Lung (tissue), 12 donors: Measurements from ENCODE around the gene TSHR. TPM values are rescaled to one million over a fixed set of nuclear protein-coding genes. Genes with fewer than 3 reads are reported as not detected.
"Not testable (repeated sequence)": the region's sequence is repeated elsewhere in the genome, so short reads cannot be mapped to it uniquely, and the experiment has no call there.

Source experiments
- ATAC-seq: fragments of 200-7000 bp; cut with Tn5 transposase; one replicate; pipeline ENCODE4 v1.9.1; 2020; ENCODE audit warnings: moderate number of reproducible peaks; ENCODE audit not compliant: insufficient read depth, low FRiP score
- DNase-seq, 3 donors: peaks; one replicate each; pipeline ENCODE4 v3.0.0-alpha.2; 2013 to 2017
- H3K27ac ChIP-seq, 2 donors: one replicate each; pipeline ENCODE4 v1.5.1; 2013; ENCODE audit warnings: mild to moderate bottlenecking in 2 of 2, moderate library complexity in 2 of 2, control low read depth in 1 of 2, inconsistent platforms in 1 of 2, low read depth in 1 of 2, low read length in 1 of 2
- H3K27me3 ChIP-seq, 3 donors: one replicate each; pipeline ENCODE4 v1.5.1; 2013; ENCODE audit warnings: low read length in 2 of 3; ENCODE audit not compliant: control insufficient read depth in 3 of 3, insufficient read depth in 3 of 3
- H3K36me3 ChIP-seq, 4 donors: one replicate each; pipeline ENCODE4 v1.5.1; 2013; ENCODE audit warnings: low read length in 4 of 4, mild to moderate bottlenecking in 1 of 4, moderate library complexity in 1 of 4; ENCODE audit not compliant: control insufficient read depth in 4 of 4, insufficient read depth in 4 of 4
- H3K4me1 ChIP-seq, 5 donors: one replicate each; pipeline ENCODE4 v1.5.1; 2013; ENCODE audit warnings: low read length in 5 of 5, mild to moderate bottlenecking in 2 of 5, moderate library complexity in 1 of 5; ENCODE audit not compliant: control insufficient read depth in 5 of 5, insufficient read depth in 5 of 5
- H3K4me3 ChIP-seq: one replicate; pipeline ENCODE4 v1.5.1; 2013; ENCODE audit warnings: mild to moderate bottlenecking, control low read depth, moderate library complexity
- H3K9ac ChIP-seq, 2 donors: one replicate each; pipeline ENCODE4 v1.5.1; 2013; ENCODE audit warnings: low read length in 2 of 2, control low read depth in 1 of 2; ENCODE audit not compliant: insufficient read depth in 1 of 2
- H3K9me3 ChIP-seq, 4 donors: one replicate each; pipeline ENCODE4 v1.5.1; 2013; ENCODE audit warnings: low read length in 3 of 4, mild to moderate bottlenecking in 1 of 4, moderate library complexity in 1 of 4; ENCODE audit not compliant: control insufficient read depth in 4 of 4, insufficient read depth in 3 of 4
- WGBS, 2 donors: extraction: QIAGEN DNeasy Blood & Tissue Kit; methylation state at CpG; one replicate each; pipeline ENCODE4 v1.1.7; 2013; 5-methylcytosine and 5-hydroxymethylcytosine counted together
- polyA plus RNA-seq, 2 donors: library from polyadenylated mRNA; stranded (reverse); fragments of 200-250 nt; gene quantifications; one replicate each; pipeline ENCODE4 v1.2.1, GENCODE V29; 2013
- total RNA-seq, 2 donors: library from RNA; depleted of rRNA in 1 of 2; stranded (reverse); fragments of >200 nt in 1 of 2; gene quantifications; one replicate each; pipeline ENCODE4 v1.2.1, GENCODE V29; 2014 to 2021
- TF ChIP-seq, protein P1 (sequence below): IDR thresholded peaks from 2 replicates; pipeline ENCODE4 v1.5.1; 2012; ENCODE audit warnings: mild to moderate bottlenecking; ENCODE audit errors: control extremely low read depth, extremely low read depth
- donor health status: control.
- donor health status: control.
- donor health status: Bipolar disorder and iron deficiency.
- donor health status: healthy.
- donor health status: DM: yes; HTN: yes; CAD: no.

TSHR gene
- total and polyA plus RNA-seq, 4 donors: 0.04 to 0.31 (median 0.07) TPM; not detected in 1

GRCh38 chr14:81051547-81051946 is 96.1 kb downstream of the TSHR start:
- WGBS, 2 donors: 89 to 94% methylated on average over 1 of the region's 1 CpG

DNA sequence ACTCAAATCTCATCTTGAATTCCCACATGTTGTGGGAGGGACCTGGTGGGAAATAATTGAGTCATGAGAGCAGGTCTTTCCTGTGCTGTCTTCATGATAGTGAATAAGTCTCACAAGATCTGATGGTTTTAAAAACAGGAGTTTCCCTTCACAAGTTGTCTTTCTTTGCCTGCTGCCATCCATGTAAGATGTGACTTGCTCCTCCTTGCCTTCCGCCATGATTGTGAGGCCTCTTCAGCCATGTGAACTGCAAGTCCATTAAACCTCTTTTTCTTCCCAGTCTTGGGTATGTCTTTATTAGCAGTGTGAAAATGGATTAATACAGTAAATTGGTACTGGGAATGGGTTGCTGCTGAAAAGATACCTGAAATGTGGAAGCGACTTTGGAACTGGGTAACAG is 98.6 kb downstream of the TSHR start:
- 92 to 94% methylated on average over 2 of the region's 2 CpGs for WGBS, 2 donors
- not testable (repeated sequence) for H3K9me3 ChIP-seq, ATAC-seq, H3K36me3 ChIP-seq, H3K27ac ChIP-seq, DNase-seq, H3K9ac ChIP-seq, H3K4me3 ChIP-seq, H3K27me3 ChIP-seq, H3K4me1 ChIP-seq

More at GRCh38 chr14:81051547-81051946, 96.1 kb downstream of the TSHR start:
- ATAC-seq (no peak), DNase-seq (no peak)
- no peaks in the 10 kb centered on the region for H3K36me3 ChIP-seq
- H3K27ac ChIP-seq: no peak overlapping the region
- H3K4me1 ChIP-seq: no peaks in the 10 kb centered on the region
- TF ChIP-seq, protein P1, sequence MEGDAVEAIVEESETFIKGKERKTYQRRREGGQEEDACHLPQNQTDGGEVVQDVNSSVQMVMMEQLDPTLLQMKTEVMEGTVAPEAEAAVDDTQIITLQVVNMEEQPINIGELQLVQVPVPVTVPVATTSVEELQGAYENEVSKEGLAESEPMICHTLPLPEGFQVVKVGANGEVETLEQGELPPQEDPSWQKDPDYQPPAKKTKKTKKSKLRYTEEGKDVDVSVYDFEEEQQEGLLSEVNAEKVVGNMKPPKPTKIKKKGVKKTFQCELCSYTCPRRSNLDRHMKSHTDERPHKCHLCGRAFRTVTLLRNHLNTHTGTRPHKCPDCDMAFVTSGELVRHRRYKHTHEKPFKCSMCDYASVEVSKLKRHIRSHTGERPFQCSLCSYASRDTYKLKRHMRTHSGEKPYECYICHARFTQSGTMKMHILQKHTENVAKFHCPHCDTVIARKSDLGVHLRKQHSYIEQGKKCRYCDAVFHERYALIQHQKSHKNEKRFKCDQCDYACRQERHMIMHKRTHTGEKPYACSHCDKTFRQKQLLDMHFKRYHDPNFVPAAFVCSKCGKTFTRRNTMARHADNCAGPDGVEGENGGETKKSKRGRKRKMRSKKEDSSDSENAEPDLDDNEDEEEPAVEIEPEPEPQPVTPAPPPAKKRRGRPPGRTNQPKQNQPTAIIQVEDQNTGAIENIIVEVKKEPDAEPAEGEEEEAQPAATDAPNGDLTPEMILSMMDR: no peak
- no peak overlapping the region for H3K4me3 ChIP-seq
- no peak overlapping the region for H3K9ac ChIP-seq
- H3K9me3 ChIP-seq: peaks cover 0 to 6% (median 1%) of the 10 kb centered on the region in 4 donors
- H3K27me3 ChIP-seq: no peaks in the 10 kb centered on the region

- peaks cover 0 to 6% (median 1%) of the 10 kb centered on the region in 4 donors for H3K9me3 ChIP-seq
- H3K9ac ChIP-seq: no peak overlapping the region
- ATAC-seq (no peak), DNase-seq (no peak)
- WGBS, 2 donors: 93 to 94% methylated on average over 5 of the region's 5 CpGs
- TF ChIP-seq, protein P1: no peak
- H3K4me3 ChIP-seq: no peak overlapping the region
- no peak overlapping the region for H3K27ac ChIP-seq
- no peaks in the 10 kb centered on the region for H3K36me3 ChIP-seq
- no peaks in the 10 kb centered on the region for H3K4me1 ChIP-seq
- H3K27me3 ChIP-seq: no peaks in the 10 kb centered on the region
These were observed 100.5 kb downstream of the TSHR start for GRCh38 chr14:81055971-81056370.

GRCh38 chr14:81062380-81062779 is 107.0 kb downstream of the TSHR start:
- Histone ChIP-seq H3K9ac (no peak overlapping the region), H3K36me3 (no peaks in the 10 kb centered on the region), H3K27ac (no peak overlapping the region), H3K9me3 (no peaks in the 10 kb centered on the region), H3K4me1 (peaks cover 0 to 2% (median 0%) of the 10 kb centered on the region in 5 donors), H3K4me3 (no peak overlapping the region), H3K27me3 (no peaks in the 10 kb centered on the region)
- 41 to 57% methylated on average over 4 of the region's 4 CpGs for WGBS, 2 donors
- TF ChIP-seq, protein P1: no peak
- DNase-seq (no peak), ATAC-seq (no peak)
